NCI-H1417 (cell line): ENCODE results near the gene SLC16A9.

Source experiments
- DNase-seq, 3 experiments: peaks; one replicate each; lab custom pipeline; 2025; lab: John Stamatoyannopoulos, UW

Gene SLC16A9

DNA sequence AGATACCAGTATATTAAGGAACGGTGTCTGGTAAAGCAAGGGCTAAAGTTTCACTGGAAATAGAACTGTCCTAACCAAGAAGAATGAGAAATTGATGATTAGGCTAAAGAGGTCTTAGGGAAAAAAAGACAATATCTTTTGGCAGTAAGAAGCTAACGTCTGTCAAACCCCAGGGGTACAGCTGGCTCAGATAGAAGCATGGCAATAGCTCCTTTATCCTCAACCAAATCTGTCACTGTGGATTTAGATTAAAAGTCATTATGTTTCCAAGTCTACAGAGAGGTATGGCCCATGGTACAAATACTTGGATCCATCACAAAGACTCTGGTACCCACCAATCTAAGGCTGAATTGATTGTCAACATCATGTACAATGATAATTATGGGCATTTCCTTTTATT, 8.6 kb upstream of the SLC16A9 start:
- no peak for DNase-seq

DNA sequence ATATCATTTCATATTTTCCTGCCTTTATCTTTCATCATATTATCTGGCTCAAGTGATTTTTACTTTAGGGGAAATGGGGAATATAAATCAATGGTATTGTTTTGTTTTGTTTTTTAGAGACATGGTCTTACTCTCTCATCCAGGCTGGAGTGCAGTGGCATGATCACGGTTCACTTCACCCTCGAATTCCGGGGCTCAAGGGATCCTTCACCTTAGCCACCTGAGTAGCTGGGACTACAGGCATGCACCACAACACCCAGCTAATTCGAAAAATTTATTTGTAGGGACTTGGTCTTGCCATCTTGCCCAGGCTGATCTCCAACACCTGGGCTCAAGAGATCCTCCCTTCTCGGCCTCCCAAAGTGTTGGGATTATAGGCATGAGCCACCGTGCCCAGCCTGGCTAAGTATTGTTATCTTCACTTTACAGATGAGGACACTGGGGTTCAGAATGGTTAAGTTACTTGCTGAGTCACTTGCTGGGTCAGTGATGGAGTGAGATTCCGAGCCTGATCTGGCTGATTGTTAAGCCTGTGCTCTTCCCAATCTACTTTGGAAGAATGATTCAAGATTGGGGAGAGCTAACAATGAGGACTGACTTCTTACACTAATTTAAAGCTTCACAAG, 3.7 kb upstream of the SLC16A9 start:
- DNase-seq, result no peak

DNA sequence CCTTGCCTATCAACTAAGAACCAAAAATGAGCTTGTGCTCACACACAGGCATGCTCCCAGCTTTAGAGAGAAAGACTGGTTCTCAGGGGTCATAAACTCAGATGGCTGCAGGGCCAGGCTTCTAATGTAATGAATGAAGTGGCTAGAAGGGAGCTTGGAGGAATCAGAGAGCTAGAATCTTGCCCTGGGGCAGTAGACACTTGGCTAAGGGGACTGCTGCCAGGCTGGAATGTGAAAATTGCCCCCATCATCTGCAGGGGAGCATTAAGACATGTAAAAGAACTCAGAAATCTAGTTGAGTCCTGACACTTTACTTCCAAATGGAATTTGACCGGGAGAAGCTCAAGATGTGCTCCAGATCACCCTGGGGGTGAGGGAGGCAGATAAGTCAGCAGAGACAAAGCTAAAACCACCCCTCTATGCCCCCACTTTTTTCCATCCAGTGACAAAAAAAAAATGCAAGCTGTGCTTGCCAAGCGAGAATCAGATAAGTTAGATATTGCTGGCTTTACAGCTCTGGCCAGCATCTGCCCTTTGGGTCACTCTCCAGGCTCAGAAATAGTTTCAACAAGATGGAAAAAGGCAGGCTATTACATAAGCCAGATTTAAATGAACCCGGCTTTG, 2.3 kb upstream of the SLC16A9 start:
- DNase-seq, result no peak

DNA sequence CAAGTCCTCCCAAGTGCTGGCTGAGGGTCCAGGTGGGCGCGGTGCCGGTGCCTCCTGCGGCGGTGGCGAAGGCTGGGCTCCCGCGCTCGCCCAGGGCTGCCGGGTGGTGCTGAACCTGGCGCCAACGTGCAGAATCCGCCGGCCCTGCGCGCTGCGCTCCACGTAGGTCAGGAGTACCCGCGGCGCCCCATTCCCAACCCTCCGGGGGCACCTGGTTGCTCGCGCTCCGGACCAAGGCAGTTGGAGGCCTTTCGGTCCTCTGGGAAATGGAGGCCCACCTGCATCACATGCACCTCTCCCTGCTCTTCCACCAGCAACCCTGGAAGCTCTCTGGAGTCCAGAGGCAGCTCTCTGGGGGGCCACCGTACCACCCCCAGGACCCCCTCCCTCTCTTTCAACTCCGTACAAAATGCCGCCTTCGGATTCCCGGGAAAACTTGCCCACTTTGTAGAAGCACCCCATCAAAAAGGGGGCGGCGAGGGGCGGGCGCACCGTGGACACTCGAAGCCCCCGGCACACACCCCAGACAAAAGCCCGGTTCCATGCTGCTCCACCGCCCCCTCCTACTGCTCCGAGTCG, 745 bp downstream of the SLC16A9 start:
- DNase-seq, result peak; percentile 7 to 39 (median 37)

DNA sequence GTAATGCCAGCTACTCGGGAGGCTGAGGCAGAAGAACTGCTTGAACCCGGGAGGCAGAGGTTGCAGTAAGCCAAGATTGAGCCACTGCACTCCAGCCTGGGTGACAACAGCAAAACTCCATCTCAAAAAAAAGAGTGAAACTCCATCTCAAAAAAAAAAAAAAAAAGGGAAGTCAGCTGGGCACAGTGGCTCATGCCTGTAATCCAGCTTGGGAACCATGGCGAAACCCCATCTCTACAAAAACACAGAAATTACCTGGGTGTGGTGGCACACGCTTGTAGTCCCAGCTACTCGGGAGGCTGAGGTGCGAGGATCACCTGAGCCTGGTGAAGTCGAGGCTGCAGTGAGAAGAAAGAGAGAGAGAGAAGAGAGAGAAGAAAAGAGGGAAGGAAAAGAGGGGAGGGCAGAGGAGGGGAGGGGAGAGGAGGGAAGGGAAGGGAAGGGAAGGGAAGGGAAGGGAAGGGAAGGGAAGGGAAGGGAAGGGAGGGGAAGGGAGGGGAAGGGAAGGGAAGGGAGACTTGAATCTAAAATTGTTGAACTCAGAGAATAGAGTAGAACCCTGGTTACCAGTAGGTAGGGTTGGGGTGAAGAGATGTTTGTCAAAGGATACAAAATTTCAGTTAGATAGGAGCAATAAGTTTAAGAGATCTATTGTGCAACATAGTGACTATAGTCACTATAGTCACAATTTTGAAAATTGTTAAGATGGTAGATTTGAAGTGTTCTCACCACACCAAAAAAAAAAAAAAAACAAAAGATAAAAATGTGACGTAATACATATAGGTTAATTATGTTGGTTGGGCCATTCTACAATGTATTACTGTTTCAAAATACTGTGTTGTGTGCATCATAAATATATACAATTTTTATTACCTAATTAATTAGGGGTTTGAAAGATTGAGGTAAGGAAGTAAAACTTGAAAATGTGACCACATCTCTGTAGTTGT, 2.5 kb downstream of the SLC16A9 start:
- DNase-seq, result no peak

DNA sequence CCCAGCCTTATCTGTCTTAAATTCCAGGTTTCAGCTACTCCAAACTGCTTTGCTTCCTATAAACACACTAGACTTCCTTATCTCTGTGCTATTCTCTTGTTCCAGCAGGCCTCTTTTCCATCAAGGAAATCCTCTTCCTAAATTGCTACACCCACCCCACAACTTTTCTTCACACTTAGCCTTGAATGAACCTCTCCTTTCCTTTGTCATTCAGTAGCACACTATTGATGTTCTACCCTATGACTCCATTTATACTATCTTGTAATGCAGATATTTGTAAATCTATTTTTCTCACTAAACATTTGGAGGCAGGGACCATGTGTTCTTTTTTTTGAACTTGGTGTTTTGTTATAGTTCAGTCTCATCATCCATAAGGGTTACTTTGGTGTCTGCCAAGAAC, 3.7 kb downstream of the SLC16A9 start:
- no peak for DNase-seq

DNA sequence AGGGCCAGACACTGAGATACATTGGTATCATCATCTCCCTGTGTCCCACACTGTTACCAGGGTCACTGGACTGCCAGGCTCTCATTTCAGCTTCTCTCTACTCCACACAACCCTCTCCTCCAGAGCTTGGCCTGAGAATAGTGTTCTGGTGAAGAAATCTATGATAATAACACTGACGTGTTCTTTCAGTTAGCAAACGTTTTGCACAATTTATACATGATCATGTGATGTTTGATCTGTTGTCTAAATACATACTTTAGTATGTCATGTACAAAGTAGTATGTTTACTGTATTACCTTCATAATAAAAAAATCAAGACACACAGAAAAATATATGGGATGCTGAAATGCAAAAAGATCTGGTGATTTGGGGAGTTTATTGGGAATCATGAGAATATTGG, 5.0 kb downstream of the SLC16A9 start:
- no peak for DNase-seq

DNA sequence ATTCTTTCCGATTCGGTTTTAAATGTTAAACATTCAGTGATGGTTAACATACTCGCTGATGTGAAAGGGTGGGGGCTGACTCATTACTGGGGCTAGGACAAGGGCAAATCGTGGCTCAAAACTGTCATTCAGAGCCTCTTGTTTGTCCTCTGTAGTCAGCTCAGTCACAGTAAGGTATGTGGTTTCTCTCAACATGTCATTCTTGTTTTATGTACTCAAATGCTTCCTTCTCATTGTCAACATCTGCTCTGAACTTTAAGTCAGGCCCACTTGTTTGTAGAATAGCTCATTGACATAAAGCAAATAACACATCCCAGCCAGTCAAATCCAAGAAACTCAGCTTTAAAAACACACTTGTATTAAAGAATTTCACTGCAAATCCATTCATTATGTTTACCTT, 7.3 kb downstream of the SLC16A9 start:
- DNase-seq, result peak in 1 of 3 experiments; percentile 15

DNA sequence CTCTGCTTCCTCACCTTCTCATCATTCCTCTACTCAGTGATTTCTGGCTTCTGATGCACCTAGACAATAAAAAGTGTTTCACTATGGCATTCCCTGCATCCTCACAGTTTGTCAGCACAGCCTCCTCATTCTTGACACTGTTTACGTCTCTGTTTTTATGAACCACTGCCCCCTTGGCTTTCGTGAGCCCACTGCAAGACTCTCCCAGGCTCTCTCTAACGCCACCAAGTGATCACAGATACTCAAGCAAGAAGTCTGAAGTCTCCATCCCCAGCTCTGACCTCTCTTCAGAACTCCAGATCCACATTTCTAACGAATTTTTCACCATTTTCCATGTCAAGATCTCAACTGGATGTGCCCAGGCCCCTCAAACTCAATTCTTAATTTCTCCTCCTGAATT, 8.9 kb downstream of the SLC16A9 start:
- DNase-seq, result no peak

DNA sequence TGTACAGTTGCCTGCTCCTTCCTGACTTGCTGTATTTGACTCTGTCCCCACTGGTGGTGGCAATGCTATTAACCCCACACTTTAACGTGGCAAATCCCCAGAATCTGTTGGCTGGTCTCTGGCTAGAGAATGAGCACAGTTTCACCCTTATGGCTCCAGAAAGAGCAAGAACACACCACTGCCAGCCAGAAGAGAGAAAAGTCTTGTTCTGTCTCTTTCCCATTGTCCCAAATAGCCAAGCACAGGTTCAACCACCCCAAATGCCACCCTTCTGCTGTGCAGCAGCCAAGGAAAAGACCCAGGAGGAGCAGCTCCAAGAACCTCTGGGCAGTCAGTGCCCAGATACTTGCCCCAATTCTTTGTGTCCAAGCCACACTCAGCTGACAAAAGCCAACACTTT, 11.3 kb downstream of the SLC16A9 start:
- DNase-seq, result no peak

DNA sequence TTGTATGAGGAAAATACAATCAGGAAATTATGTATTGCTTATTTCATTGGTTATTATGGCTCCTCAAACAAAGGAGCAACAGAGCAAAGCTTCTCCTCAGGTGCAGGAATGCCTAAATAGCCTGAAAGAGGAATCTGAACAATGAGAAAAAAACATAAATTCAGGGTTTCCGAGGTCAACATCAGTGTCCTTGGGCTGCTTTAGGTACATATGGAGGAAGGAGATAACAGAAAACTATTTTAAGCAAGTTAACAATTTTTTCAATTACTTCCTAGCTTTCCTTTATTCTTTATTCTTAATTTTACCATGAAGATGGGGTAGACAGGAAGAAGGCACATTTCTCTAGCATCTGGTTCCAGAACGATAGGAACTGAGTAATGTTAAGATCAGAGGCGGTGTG, 14.0 kb downstream of the SLC16A9 start:
- DNase-seq, result no peak

DNA sequence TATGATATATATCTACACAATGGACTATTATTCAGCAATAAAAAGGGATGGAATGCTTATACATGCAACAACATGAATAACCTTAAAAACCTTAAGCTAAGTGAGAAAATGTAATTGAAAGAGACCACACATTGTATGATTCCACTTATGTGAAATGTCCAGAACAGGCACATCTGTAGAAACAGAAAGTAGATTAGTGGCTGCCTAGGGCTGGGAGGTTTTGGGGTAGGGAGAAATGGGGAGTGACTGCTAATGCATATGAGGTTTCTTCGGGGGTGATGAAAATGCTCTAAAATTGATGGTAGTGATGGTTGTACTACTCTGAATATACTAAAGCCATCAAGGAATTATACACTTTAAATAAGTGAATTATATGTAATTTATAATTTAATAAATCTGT, 14.7 kb downstream of the SLC16A9 start:
- no peak for DNase-seq

DNA sequence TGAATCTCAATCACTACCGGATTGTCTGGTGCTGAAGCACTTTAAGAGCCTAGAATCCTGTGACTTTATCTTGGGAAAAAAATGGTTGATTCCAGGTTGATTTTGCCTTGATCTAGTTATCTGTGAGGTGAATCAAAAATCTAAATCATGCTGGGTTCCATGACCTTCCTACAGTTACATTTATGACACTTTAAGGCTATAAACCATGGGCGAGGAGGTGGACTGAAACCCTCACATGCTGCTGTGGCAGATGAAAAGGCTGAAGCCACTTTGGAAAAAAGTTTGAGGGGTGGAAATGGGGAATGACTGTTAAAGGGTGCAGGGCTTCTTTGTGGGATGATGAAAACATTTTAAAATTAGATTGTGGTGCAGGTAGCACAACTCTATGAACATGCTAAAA, 17.5 kb downstream of the SLC16A9 start:
- no peak for DNase-seq

DNA sequence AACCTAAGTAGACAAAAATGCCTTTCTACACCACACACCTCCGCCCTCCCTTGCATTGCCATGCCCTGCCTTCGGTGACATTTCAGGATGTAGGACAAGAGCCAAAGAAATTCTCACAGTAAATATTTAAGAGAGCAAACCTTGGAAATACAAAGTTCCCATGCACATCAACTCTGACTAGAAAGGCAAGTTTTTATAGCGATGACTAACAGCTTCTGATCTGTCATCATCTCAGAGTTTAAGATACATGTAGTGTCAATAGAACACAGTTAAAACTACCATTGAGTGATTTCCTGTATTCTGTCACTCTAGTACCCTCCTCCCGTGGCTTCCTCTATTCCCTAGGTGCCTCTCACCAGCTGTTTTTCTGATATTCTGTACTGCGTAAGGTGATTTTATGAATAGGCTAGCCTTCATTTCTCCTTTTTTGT, 20.7 kb downstream of the SLC16A9 start:
- no peak for DNase-seq

DNA sequence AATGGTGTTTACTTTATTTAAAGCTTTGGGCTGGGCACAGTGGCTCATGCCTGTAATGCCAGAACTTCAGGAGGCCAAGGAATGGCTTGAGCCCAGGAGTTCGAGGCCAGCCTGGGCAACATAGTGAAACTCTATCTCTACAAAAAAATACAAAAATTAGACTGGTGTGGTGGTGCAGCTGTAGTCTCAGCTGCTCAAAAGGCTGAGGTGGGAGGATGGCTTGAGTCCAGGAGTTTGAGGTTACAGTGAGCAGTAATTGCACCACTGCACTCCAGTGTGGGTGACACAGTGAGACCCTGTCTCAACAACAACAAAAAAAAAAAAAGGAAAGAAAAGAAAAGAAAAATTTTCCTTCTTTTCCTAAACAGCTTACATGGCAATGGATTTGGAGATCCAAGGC, 22.0 kb downstream of the SLC16A9 start:
- no peak for DNase-seq

DNA sequence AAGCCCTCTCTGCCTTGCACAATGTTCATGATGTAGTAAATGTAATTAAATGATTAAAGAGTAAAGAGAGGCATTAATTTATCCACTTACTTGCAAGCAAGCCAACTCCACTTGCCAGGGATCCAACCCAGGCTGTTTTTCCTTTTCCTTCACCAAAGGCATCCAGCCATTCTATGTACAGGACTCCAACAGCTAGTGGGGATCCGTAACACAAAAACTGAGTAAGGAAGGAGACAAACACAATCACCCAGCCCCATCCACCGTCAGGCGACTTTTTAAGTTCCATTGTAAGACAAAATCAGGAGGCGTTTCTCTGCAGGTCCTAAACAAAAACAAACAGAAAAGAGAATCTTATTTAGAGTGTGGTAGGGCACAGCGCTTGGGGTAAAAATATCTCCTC, 25.6 kb downstream of the SLC16A9 start:
- no peak for DNase-seq

DNA sequence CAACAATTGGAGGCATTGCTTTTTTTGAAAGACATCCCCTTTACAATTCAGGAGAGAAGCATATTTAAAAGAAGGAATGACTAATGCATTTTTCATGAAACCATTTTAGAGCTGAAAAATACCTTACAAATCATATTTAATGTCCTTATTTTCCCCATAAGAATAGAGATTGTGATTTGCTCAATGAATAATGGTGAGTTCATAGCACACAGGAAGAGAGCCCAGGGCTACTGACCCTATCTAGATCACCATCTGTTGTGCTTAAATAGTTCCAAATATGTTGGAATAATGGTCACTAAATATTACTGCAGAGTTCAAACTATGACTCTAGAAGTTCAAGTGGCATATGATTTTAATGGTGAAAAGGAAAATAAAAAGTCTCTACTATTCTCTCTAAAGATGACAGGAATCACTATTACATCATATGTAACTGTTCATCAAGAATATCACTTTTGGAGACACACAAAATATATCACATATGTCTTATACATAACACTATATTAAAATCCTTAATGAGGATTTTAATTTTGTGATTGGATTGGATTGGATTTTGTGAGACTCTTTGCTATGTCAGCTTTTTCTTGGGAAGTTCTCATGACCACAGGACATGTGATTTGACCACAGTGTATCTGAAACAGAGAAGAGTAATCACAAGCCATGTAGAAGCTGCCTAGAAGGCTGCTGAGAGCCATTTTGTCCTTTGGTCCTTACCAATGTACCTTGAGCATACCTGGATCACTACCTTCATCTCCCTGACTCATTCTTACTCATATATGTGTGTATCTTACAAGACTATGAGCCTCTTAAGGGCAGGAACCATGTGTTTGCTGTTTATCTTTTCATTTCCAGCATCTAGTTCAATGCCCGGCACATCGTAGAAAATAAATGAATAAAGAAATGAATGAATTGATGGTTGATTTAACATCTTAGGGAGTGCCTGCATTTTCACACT, 26.4 kb downstream of the SLC16A9 start:
- no peak for DNase-seq

DNA sequence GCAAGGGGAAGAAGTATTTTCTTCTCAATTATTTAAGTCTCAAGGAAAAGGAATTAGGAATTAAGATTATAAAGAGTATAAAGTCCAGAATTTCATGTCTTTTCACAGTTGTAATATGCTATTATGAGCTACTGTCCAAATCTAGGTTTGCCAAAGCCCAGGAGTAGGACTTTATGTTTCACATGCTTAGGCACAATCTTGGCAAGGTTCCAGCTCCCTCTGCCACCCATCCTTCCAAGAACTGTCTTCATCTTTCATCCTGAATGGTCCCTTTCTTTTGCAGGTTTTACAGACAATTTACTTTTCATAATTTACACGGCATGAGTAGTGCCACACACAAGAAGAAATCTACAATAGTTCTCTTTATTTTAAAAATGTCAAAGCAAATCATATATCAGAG, 29.5 kb downstream of the SLC16A9 start:
- no peak for DNase-seq

DNA sequence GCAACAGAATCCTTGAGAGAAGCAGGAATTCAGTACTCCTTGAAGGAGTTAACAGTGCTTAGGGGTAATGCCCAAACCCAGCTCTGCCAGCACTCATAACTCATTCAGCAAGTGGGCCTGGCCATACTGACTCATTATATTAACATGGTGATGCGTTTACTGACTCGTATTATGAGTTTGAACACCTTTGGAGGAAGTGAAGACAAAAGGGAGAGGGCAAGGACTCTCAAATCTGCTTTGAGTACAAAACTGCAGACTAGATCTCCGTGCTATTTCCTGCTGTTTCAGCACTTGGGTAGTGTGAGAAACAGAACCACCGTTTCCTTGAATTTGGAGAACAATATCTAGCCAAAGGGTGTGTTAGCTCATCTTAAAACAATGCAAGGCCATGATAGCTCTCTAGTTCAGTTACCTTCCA, 30.8 kb downstream of the SLC16A9 start:
- DNase-seq, result no peak

DNA sequence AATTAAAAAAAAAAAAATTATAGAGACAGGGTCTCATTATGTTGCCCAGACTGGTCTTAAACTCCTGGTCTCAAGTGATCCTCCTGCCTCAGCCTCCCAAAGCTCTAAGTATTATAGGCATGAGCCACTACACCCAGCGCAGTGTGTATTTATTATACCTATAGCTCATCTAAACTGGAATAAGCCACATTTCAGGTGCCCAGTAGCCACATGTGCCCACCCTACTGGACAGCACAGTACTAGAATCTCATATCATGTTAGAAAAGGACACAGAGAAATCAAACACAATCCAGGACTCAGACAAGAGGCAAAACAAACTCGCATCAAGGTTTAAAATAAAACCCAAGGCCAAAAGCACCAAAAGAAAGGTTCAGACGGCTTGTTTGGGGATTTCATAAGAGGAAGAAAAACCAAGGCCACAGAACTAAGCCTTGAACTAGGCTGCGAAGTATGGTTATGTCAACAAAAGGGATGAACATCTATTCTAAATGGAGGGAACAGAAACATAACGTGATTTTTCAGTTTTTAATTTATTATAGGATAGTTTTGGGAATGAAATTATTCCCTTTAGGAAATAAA, 32.3 kb downstream of the SLC16A9 start:
- no peak for DNase-seq

DNA sequence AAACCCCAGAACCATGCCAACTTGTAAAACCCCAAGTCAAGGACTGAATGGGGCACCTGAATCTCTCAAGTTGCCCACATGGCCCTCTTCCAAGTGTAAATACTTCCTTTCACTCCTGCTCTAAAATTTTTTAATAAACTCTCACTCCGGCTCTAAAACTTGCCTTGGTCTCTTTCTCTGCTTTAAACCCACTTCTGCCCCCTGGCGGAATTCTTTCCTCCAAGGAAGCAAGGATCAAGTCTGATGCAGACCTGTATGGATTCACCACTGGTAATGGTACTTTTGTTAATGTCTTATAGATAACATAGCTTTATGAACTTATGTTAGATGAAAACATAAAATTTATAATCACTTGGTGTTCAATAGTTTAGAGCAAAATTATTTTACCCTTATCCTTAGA, 33.8 kb downstream of the SLC16A9 start:
- DNase-seq, result no peak
